Ovary (tissue), 9 donors: ENCODE results near the gene KCTD19. TPM values are rescaled to one million over a fixed set of nuclear protein-coding genes. Genes with fewer than 3 reads are reported as not detected.

Experiments
- DNase-seq, 5 donors: peaks; one replicate each; pipeline ENCODE4 v3.0.0-alpha.2; 2019 to 2020
- H3K27ac ChIP-seq, 2 donors: fragments of 200-600 bp; one replicate each; pipeline versions ENCODE4 v1.5.1 to v1.8.0; 2019 to 2022
- H3K27me3 ChIP-seq: fragments of 200-600 bp; one replicate; pipeline ENCODE4 v1.8.0; 2022
- H3K36me3 ChIP-seq: fragments of 200-600 bp; sonication (generic); one replicate; pipeline ENCODE4 v1.5.1; 2019
- H3K4me1 ChIP-seq: one replicate; pipeline ENCODE4 v1.8.1; 2013; ENCODE audit warnings: mild to moderate bottlenecking, moderate library complexity; ENCODE audit not compliant: insufficient read depth
- H3K4me3 ChIP-seq: fragments of 200-600 bp; sonication (generic); one replicate; pipeline ENCODE4 v1.5.1; 2017
- H3K9me3 ChIP-seq, 2 donors: fragments of 200-600 bp in 1 of 2; sonication (generic) in 1 of 2; one replicate each; pipeline versions ENCODE4 v1.5.1 to v1.8.1; 2013 to 2019; ENCODE audit warnings: mild to moderate bottlenecking in 1 of 2, moderate library complexity in 1 of 2
- EP300 ChIP-seq: sonication (generic); formaldehyde crosslinking; IDR thresholded peaks from one replicate; pipeline ENCODE4 v1.6.1; 2017; ENCODE audit warnings: antibody characterized with exemption
- POLR2A ChIP-seq: fragments of 450-650 bp; IDR thresholded peaks from one replicate; pipeline ENCODE4 v1.6.1; 2017; ENCODE audit warnings: antibody characterized with exemption, mild to moderate bottlenecking, moderate library complexity
- WGBS, 3 donors: extraction: QIAGEN DNeasy Blood & Tissue Kit in 1 of 3; methylation state at CpG; one replicate each; pipeline versions ENCODE4 v1.1.5 to v1.1.7; 2013 to 2017; 5-methylcytosine and 5-hydroxymethylcytosine counted together
- intact Hi-C, 4 donors: fragments of 100-400 bp; cut with DNase I; formaldehyde crosslinking; loops; one replicate each; pipeline versions ENCODE4 v1.11.0 to v1.15.1; 2022 to 2023
- polyA plus RNA-seq, 2 donors: library from polyadenylated mRNA; stranded (reverse); fragments of 200-250 nt in 1 of 2; fragments of 350-450 nt in 1 of 2; fragmentation: Illumina TruSeq in 1 of 2; extraction: RNeasy Lipid Tissue Mini Kit (QIAGEN cat#74804) in 1 of 2; gene quantifications; one replicate each; pipeline ENCODE4 v1.2.3, GENCODE V29; 2013 to 2014
- total RNA-seq, 7 donors: library from RNA; depleted of rRNA in 2 of 7; stranded (reverse); fragments of >200 nt in 2 of 7; fragmentation: NEBNext Ultra II Directional in 3 of 7; extraction: Animal tissue kit (Norgen Biotek cat#: 25700) in 3 of 7; gene quantifications; one replicate each; pipeline versions ENCODE4 v1.1.0 to v1.2.4, GENCODE V29; 2016 to 2023
- TF ChIP-seq, protein P1 (sequence below), 3 donors: fragments of 450-650 bp in 2 of 3; fragments of 200-600 bp in 1 of 3; IDR thresholded peaks; one replicate each; pipeline versions ENCODE4 v1.5.1 to v1.8.0; 2016 to 2022; ENCODE audit warnings: antibody characterized with exemption in 3 of 3, mild to moderate bottlenecking in 1 of 3
- donor health status: DM: no; HTN: no; CAD: no; lungs with moderate emphysema.
- donor health status: DM: no; HTN: no; CAD: no.
- donor health status: Bipolar disorder and iron deficiency.
- donor health status: DM: yes; HTN: yes; CAD: no.
- donor health status: DM: no; HTN: no; CAD: no.
- donor health status: DM: yes; HTN: yes; CAD: no.

Gene KCTD19
- total and polyA plus RNA-seq, 9 donors, result 0.05 to 0.70 (median 0.12) TPM; not detected in 4

DNA sequence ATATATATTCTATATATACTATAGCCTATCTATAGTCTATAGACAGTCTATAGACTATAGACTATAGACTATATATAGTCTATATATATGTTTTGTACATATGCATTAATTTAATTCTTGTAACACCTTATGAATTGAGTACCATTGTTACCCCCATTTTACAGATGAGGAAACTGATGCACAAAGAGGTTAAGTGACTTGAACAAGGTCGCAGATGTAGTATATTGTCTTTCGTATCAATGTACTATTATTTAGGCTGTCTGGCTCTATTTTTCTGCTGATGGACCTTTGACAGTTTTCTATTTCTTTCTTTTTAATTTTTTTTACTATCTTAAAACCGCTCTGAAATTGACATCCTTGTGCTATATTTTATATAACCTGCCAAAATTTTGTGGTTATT lies 14.7 kb upstream of the KCTD19 start:
- no peaks in the 10 kb centered on the region for H3K27me3 ChIP-seq
- no peak for DNase-seq
- no peaks in the 10 kb centered on the region for H3K9me3 ChIP-seq
- H3K4me1 ChIP-seq, result no peaks in the 10 kb centered on the region
- H3K36me3 ChIP-seq, result no peaks in the 10 kb centered on the region
- WGBS, 3 donors, result 86 to 90% (median 86%) methylated on average over 3 of the region's 3 CpGs
- no peak overlapping the region for H3K4me3 ChIP-seq
- intact Hi-C loops, result no loop called here
- no peak overlapping the region for H3K27ac ChIP-seq
- no peak for TF ChIP-seq EP300
- TF ChIP-seq POLR2A, result no peak
- TF ChIP-seq, protein P1, sequence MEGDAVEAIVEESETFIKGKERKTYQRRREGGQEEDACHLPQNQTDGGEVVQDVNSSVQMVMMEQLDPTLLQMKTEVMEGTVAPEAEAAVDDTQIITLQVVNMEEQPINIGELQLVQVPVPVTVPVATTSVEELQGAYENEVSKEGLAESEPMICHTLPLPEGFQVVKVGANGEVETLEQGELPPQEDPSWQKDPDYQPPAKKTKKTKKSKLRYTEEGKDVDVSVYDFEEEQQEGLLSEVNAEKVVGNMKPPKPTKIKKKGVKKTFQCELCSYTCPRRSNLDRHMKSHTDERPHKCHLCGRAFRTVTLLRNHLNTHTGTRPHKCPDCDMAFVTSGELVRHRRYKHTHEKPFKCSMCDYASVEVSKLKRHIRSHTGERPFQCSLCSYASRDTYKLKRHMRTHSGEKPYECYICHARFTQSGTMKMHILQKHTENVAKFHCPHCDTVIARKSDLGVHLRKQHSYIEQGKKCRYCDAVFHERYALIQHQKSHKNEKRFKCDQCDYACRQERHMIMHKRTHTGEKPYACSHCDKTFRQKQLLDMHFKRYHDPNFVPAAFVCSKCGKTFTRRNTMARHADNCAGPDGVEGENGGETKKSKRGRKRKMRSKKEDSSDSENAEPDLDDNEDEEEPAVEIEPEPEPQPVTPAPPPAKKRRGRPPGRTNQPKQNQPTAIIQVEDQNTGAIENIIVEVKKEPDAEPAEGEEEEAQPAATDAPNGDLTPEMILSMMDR (IDR thresholded peaks at IDR 0.05), result no peak

DNA sequence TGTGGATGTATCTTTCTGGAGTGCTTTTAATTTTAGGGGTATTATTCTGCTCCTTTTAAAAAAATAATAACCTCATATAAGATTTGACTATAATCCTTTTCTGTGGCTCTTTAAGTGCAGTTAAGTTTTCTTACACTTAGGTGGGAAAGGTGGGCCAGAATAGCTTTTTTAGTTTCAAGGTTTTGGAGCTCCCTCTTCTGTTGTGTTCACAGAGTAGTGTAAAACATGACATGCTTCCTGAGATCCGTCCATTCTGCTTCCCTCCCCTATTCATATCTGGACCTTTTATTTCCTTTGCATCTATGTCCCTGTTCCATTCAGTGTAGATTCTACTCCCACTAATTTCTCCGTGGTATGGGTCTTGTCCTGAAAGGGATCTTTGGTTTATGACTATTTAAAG lies 12.9 kb upstream of the KCTD19 start:
- Histone ChIP-seq H3K27me3 (no peaks in the 10 kb centered on the region), H3K9me3 (no peaks in the 10 kb centered on the region), H3K36me3 (no peaks in the 10 kb centered on the region), H3K4me1 (no peaks in the 10 kb centered on the region), H3K4me3 (no peak overlapping the region), H3K27ac (no peak overlapping the region)
- TF ChIP-seq EP300, result no peak
- TF ChIP-seq POLR2A, result no peak
- TF ChIP-seq, protein P1 (IDR thresholded peaks at IDR 0.05), result no peak
- intact Hi-C loops, result no loop called here
- no peak for DNase-seq
- WGBS, 3 donors, result 19 to 36% (median 31%) methylated on average over 2 of the region's 2 CpGs

DNA sequence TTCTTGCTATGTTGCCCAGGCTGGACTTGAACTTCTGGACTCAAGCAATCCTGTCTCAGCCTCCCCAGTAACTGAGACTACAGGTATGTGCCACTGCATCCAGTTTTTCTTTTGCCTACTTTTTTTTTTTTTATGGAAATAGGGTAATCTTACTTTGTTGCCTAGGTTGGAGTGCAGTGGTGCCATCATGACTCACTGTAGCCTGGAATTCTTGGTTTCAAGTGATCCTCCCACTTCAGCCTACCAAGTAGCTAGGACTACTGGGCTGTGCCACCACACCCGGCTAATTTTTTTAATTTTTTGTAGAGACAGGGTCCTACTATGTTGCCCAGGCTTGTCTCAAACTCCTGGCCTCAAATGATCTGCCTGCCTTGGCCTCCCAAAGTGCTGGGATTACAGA lies 10.1 kb upstream of the KCTD19 start:
- intact Hi-C loops, result no loop called here
- TF ChIP-seq, protein P1 (IDR thresholded peaks at IDR 0.05), result no peak
- TF ChIP-seq POLR2A (no peak), EP300 (no peak)
- Histone ChIP-seq H3K9me3 (no peaks in the 10 kb centered on the region), H3K36me3 (no peaks in the 10 kb centered on the region), H3K27ac (no peak overlapping the region), H3K4me1 (no peaks in the 10 kb centered on the region), H3K4me3 (no peak overlapping the region), H3K27me3 (no peaks in the 10 kb centered on the region)
- no peak for DNase-seq
- WGBS, 3 donors, result 87 to 95% (median 89%) methylated on average over 1 of the region's 1 CpG

DNA sequence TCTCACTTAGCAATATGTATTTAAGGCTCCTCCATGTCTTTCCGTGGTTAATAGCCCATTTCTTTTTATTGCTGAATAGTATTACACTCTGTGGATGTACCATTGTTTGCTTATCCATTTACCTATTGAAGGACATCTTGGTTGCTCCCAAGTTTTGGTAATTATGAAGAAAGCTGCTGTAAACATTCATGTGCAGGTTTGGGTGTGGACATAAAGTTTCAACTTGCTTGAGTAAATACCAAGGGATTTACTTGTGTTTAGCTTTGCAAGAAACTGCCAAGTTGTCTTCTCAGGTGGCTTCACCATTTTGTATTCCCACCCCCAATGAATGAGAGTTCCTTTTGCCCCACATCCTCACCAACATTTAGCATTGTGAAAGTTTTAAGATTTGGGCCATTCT lies 9.6 kb upstream of the KCTD19 start:
- H3K9me3 ChIP-seq, result no peaks in the 10 kb centered on the region
- no peaks in the 10 kb centered on the region for H3K4me1 ChIP-seq
- H3K36me3 ChIP-seq, result no peaks in the 10 kb centered on the region
- H3K4me3 ChIP-seq, result no peak overlapping the region
- H3K27ac ChIP-seq, result no peak overlapping the region
- TF ChIP-seq EP300 (no peak), POLR2A (no peak)
- TF ChIP-seq, protein P1 (IDR thresholded peaks at IDR 0.05), result no peak
- no peak for DNase-seq
- H3K27me3 ChIP-seq, result no peaks in the 10 kb centered on the region
- intact Hi-C loops, result no loop called here
- WGBS, 3 donors, result 66 to 87% (median 73%) methylated on average over 1 of the region's 1 CpG

DNA sequence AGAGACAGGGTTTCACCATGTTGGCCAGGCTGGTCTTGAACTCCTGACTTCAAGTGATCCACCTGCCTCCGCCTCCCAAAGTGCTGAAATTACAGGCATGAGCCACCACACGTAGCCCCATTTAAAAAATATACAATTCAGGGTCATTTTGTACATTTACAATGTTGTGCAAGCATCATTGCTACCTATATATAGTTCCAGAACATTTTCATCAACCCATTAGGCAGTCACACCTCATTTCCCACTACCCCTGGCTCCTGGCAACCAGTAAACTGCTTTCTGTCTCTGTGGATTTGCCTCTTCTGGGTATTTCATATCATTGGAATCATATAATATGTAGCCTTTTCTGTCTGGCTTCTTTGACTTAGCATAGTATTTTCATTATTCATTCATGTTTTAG lies 6.8 kb upstream of the KCTD19 start:
- no peak for DNase-seq
- Histone ChIP-seq H3K27me3 (no peaks in the 10 kb centered on the region), H3K4me1 (no peaks in the 10 kb centered on the region), H3K4me3 (no peak overlapping the region), H3K36me3 (no peaks in the 10 kb centered on the region), H3K27ac (no peak overlapping the region), H3K9me3 (no peaks in the 10 kb centered on the region)
- intact Hi-C loops, result no loop called here
- WGBS, 3 donors, result 72 to 77% (median 75%) methylated on average over 2 of the region's 2 CpGs
- TF ChIP-seq POLR2A (no peak), EP300 (no peak)
- TF ChIP-seq, protein P1 (IDR thresholded peaks at IDR 0.05), result no peak
